Body of pancreas (tissue), 4 donors: ENCODE results near the gene WWC2.

Experiments used
- POLR2A ChIP-seq, 3 donors: fragments of 450-650 bp; IDR thresholded peaks; one replicate each; pipeline ENCODE4 v1.6.1; 2016; ENCODE audit warnings: antibody characterized with exemption in 3 of 3, mild to moderate bottlenecking in 2 of 3
- TF ChIP-seq, protein P1 (sequence below), 7 experiments: fragments of 450-650 bp in 4 of 7; fragments of 200-600 bp in 3 of 7; sonication (generic) in 3 of 7; IDR thresholded peaks; one replicate each; pipeline ENCODE4 v1.5.1; 2016 to 2019; ENCODE audit warnings: antibody characterized with exemption in 7 of 7

DNA sequence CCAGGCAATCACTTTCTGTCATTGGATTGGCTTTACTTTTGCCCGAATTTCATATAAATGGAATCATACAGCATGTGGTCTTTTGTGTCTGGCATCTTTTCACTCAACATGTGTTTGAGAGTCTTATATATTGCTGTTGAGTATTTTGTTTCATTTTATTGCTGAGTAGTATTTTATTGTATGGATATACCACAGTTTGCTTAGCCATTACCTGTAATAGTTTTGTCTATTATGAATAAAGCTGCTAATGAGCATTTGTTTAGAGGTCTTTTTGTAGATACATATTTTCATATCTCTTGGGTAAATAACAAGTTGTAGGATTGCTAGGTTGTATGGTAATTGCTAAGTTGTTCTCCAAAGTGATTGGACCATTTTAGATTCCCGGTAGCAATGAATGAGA lies 105.7 kb downstream of the WWC2 start:
- TF ChIP-seq, protein P1, sequence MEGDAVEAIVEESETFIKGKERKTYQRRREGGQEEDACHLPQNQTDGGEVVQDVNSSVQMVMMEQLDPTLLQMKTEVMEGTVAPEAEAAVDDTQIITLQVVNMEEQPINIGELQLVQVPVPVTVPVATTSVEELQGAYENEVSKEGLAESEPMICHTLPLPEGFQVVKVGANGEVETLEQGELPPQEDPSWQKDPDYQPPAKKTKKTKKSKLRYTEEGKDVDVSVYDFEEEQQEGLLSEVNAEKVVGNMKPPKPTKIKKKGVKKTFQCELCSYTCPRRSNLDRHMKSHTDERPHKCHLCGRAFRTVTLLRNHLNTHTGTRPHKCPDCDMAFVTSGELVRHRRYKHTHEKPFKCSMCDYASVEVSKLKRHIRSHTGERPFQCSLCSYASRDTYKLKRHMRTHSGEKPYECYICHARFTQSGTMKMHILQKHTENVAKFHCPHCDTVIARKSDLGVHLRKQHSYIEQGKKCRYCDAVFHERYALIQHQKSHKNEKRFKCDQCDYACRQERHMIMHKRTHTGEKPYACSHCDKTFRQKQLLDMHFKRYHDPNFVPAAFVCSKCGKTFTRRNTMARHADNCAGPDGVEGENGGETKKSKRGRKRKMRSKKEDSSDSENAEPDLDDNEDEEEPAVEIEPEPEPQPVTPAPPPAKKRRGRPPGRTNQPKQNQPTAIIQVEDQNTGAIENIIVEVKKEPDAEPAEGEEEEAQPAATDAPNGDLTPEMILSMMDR (IDR thresholded peaks at IDR 0.05): no peak
- no peak for TF ChIP-seq POLR2A (IDR thresholded peaks at IDR 0.05)
